Sigmoid colon (tissue), 7 donors: ENCODE measurements around the gene MRPL10. TPM values are rescaled to one million over a fixed set of nuclear protein-coding genes. Genes with fewer than 3 reads are reported as not detected.

Experiments
- DNase-seq: peaks from one replicate; pipeline ENCODE4 v3.0.0-alpha.2; 2019
- H3K27ac ChIP-seq, 4 donors: fragments of 200-600 bp; sonication (generic); one replicate each; pipeline ENCODE4 v1.5.1; 2016 to 2019; ENCODE audit warnings: mild to moderate bottlenecking in 1 of 4
- H3K27me3 ChIP-seq, 3 donors: fragments of 200-600 bp; sonication (generic); one replicate each; pipeline ENCODE4 v1.5.1; 2019; ENCODE audit warnings: mild to moderate bottlenecking in 1 of 3
- H3K36me3 ChIP-seq, 4 donors: fragments of 200-600 bp; sonication (generic); one replicate each; pipeline ENCODE4 v1.5.1; 2016 to 2019
- H3K4me1 ChIP-seq, 4 donors: fragments of 200-600 bp; sonication (generic); one replicate each; pipeline ENCODE4 v1.5.1; 2017 to 2019
- H3K4me3 ChIP-seq, 4 donors: fragments of 200-600 bp; sonication (generic); one replicate each; pipeline ENCODE4 v1.5.1; 2017 to 2019; ENCODE audit warnings: mild to moderate bottlenecking in 2 of 4, moderate library complexity in 1 of 4
- H3K9me3 ChIP-seq, 4 donors: fragments of 200-600 bp in 3 of 4; sonication (generic) in 3 of 4; one replicate each; pipeline versions ENCODE4 v1.5.1 to v1.6.1; 2013 to 2019
- CTCF ChIP-seq, 4 experiments: fragments of 450-650 bp in 3 of 4; fragments of 200-600 bp in 1 of 4; IDR thresholded peaks; one replicate each; pipeline ENCODE4 v1.5.1; 2016 to 2019; ENCODE audit warnings: antibody characterized with exemption in 4 of 4, mild to moderate bottlenecking in 3 of 4, moderate library complexity in 2 of 4
- EP300 ChIP-seq, 4 donors: sonication (generic); formaldehyde crosslinking; IDR thresholded peaks; one replicate each; pipeline ENCODE4 v1.6.1; 2017; ENCODE audit warnings: antibody characterized with exemption in 4 of 4
- POLR2A ChIP-seq, 2 donors: fragments of 450-650 bp; IDR thresholded peaks; one replicate each; pipeline ENCODE4 v1.6.1; 2016; ENCODE audit warnings: antibody characterized with exemption in 2 of 2, mild to moderate bottlenecking in 2 of 2, moderate library complexity in 2 of 2
- POLR2AphosphoS5 ChIP-seq, 4 donors: sonication (generic); formaldehyde crosslinking; IDR thresholded peaks; one replicate each; pipeline ENCODE4 v1.6.1; 2017; ENCODE audit warnings: antibody characterized with exemption in 4 of 4
- WGBS, 2 donors: extraction: QIAGEN DNeasy Blood & Tissue Kit; methylation state at CpG; one replicate each; pipeline ENCODE4 v1.1.7; 2013; 5-methylcytosine and 5-hydroxymethylcytosine counted together
- intact Hi-C: fragments of 100-400 bp; cut with DNase I; formaldehyde crosslinking; loops from one replicate; pipeline ENCODE4 v1.15.1; 2023
- polyA plus RNA-seq, 3 donors: library from polyadenylated mRNA; stranded (reverse); fragments of 200-250 nt; gene quantifications; one replicate each; pipeline ENCODE4 v1.2.3, GENCODE V29; 2013
- total RNA-seq, 4 donors: library from RNA; depleted of rRNA; stranded (reverse); fragments of >200 nt; gene quantifications; one replicate each; pipeline ENCODE4 v1.1.0, GENCODE V29; 2016
- donor health status: healthy with polysubstance abuse.
- donor health status: Bipolar disorder and iron deficiency.
- donor health status: healthy.

MRPL10 gene
- total and polyA plus RNA-seq, 7 donors, result 38.8 to 58.8 (median 54.8) TPM

- Histone ChIP-seq H3K4me3 (peak within 1 kb of the TSS; percentile 41 to 60 (median 50)), H3K27ac (peak within 1 kb of the TSS; percentile 30 to 46 (median 40)), H3K4me1 (peaks cover 0 to 23% (median 20%) of the 10 kb centered on the region in 4 donors), H3K36me3 (peaks cover 2 to 62% (median 33%) of the 10 kb centered on the region in 4 donors), H3K27me3 (no peaks in the 10 kb centered on the region), H3K9me3 (no peaks in the 10 kb centered on the region)
- peak; percentile 88 for DNase-seq
- peak in 2 of 4 donors; percentile 41 to 60 for TF ChIP-seq POLR2AphosphoS5 (IDR thresholded peaks at IDR 0.05)
- TF ChIP-seq POLR2A (IDR thresholded peaks at IDR 0.05), result peak in 1 of 2 donors; percentile 34
- no peak for TF ChIP-seq EP300 (IDR thresholded peaks at IDR 0.05)
- intact Hi-C loops, result no loop called here
- 3 to 7% methylated on average over 21 of the region's 21 CpGs for WGBS, 2 donors
These were observed 9.6 kb downstream of the MRPL10 start, which contains the start of gene OSBPL7 for GRCh38 chr17:47821424-47822391. Gene OSBPL7, minus strand, starts transcription at chr17:47821794. Its CDS starts 1,516 bp downstream, at chr17:47820278.

- intact Hi-C loops, result no loop called here
- H3K36me3 ChIP-seq, result peaks cover 6 to 62% (median 28%) of the 10 kb centered on the region in 4 donors
- H3K27ac ChIP-seq, result peak overlapping the region in 3 of 4 donors; percentile 36 to 46 (median 44)
- no peaks in the 10 kb centered on the region for H3K9me3 ChIP-seq
- peaks cover 0 to 23% (median 20%) of the 10 kb centered on the region in 4 donors for H3K4me1 ChIP-seq
- no peaks in the 10 kb centered on the region for H3K27me3 ChIP-seq
- no peak for DNase-seq
- H3K4me3 ChIP-seq, result peak overlapping the region; percentile 41 to 60 (median 50)
- WGBS, 2 donors, result 3 to 9% methylated on average over 4 of the region's 4 CpGs
- TF ChIP-seq CTCF (IDR thresholded peaks at IDR 0.05) (no peak), POLR2A (IDR thresholded peaks at IDR 0.05) (no peak), POLR2AphosphoS5 (IDR thresholded peaks at IDR 0.05) (no peak), EP300 (IDR thresholded peaks at IDR 0.05) (no peak)
These were observed 10.3 kb downstream of the MRPL10 start for GRCh38 chr17:47821031-47821423.

GRCh38 chr17:47820033-47820789, 11.1 kb downstream of the MRPL10 start:
- intact Hi-C loops, result no loop called here
- H3K27ac ChIP-seq, result peak overlapping the region in 1 of 4 donors; percentile 46
- 12 to 57% methylated on average over 12 of the region's 12 CpGs for WGBS, 2 donors
- DNase-seq, result no peak
- peaks cover 6 to 62% (median 20%) of the 10 kb centered on the region in 4 donors for H3K36me3 ChIP-seq
- H3K4me3 ChIP-seq, result no peak overlapping the region
- H3K4me1 ChIP-seq, result peaks cover 0 to 23% (median 20%) of the 10 kb centered on the region in 4 donors
- no peak for TF ChIP-seq EP300 (IDR thresholded peaks at IDR 0.05)
- no peak for TF ChIP-seq POLR2AphosphoS5 (IDR thresholded peaks at IDR 0.05)
- TF ChIP-seq CTCF (IDR thresholded peaks at IDR 0.05), result no peak
- TF ChIP-seq POLR2A (IDR thresholded peaks at IDR 0.05), result no peak
- no peaks in the 10 kb centered on the region for H3K9me3 ChIP-seq
- H3K27me3 ChIP-seq, result no peaks in the 10 kb centered on the region

- intact Hi-C loops, result no loop called here
- no peak overlapping the region for H3K27ac ChIP-seq
- WGBS, 2 donors, result 84 to 90% methylated on average over 10 of the region's 10 CpGs
- DNase-seq, result no peak
- peaks cover 6 to 62% (median 19%) of the 10 kb centered on the region in 4 donors for H3K36me3 ChIP-seq
- no peak overlapping the region for H3K4me3 ChIP-seq
- H3K27me3 ChIP-seq, result no peaks in the 10 kb centered on the region
- H3K4me1 ChIP-seq, result peaks cover 0 to 23% (median 20%) of the 10 kb centered on the region in 4 donors
- no peaks in the 10 kb centered on the region for H3K9me3 ChIP-seq
- no peak for TF ChIP-seq POLR2A (IDR thresholded peaks at IDR 0.05)
- no peak for TF ChIP-seq EP300 (IDR thresholded peaks at IDR 0.05)
These were observed 11.9 kb downstream of the MRPL10 start for GRCh38 chr17:47819475-47819874.

GRCh38 chr17:47818002-47818695, 13.2 kb downstream of the MRPL10 start:
- 95 to 96% methylated on average over 11 of the region's 11 CpGs for WGBS, 2 donors
- H3K4me3 ChIP-seq, result no peak overlapping the region
- H3K36me3 ChIP-seq, result peaks cover 0 to 62% (median 18%) of the 10 kb centered on the region in 4 donors
- no peaks in the 10 kb centered on the region for H3K27me3 ChIP-seq
- TF ChIP-seq POLR2A (IDR thresholded peaks at IDR 0.05) (no peak), POLR2AphosphoS5 (IDR thresholded peaks at IDR 0.05) (no peak), EP300 (IDR thresholded peaks at IDR 0.05) (no peak), CTCF (IDR thresholded peaks at IDR 0.05) (no peak)
- H3K4me1 ChIP-seq, result peaks cover 0 to 23% (median 20%) of the 10 kb centered on the region in 4 donors
- intact Hi-C loops, result no loop called here
- no peak for DNase-seq
- no peak overlapping the region for H3K27ac ChIP-seq
- no peaks in the 10 kb centered on the region for H3K9me3 ChIP-seq
